Measurements from ENCODE around the gene UVSSA. TPM values are rescaled to one million over a fixed set of nuclear protein-coding genes. Genes with fewer than 3 reads are reported as not detected.
A peak's percentile ranks its signal among the peaks of the same experiment; 100 is the strongest.

The UVSSA gene
- total RNA-seq, 2 donors from 2014 or later, result 50.4 to 61.6 TPM

GRCh38 chr4:1309261-1310010 is 37.6 kb upstream of the UVSSA start:
- 19 to 20% methylated on average over 17 to 36 of the region's 36 CpGs for WGBS, 2 experiments (ENCODE audit: insufficient coverage in 1 of 2, insufficient read length in 1 of 2)
- H3K9ac ChIP-seq (ENCODE audit: extremely low read depth, low read length, poor library complexity, severe bottlenecking), result peak overlapping the region; percentile 53
- peak overlapping the region; percentile 74 for H3K27ac Mint-ChIP-seq
- no peaks in the 10 kb centered on the region for H3K27me3 Mint-ChIP-seq (ENCODE audit: insufficient read depth)
- peak overlapping the region; percentile 77 for H3K4me3 ChIP-seq (ENCODE audit: low read length)
- no peak for TF ChIP-seq CTCF (conservative IDR thresholded peaks at IDR 0.05)
- H3K9me3 Mint-ChIP-seq, result peaks cover 11% of the 10 kb centered on the region
- peaks cover 34% of the 10 kb centered on the region for H3K36me3 ChIP-seq (ENCODE audit: control insufficient read depth, insufficient read depth, low read length)
- H3K27me3 ChIP-seq (ENCODE audit: control insufficient read depth, insufficient read depth, low read length, poor library complexity, severe bottlenecking), result no peaks in the 10 kb centered on the region
- peak overlapping the region; percentile 80 for H3K27ac ChIP-seq (ENCODE audit: low read depth, low read length)
- peak overlapping the region; percentile 17 for H3K4me3 Mint-ChIP-seq
- peaks cover 15% of the 10 kb centered on the region for H3K4me1 Mint-ChIP-seq
- peaks cover 48% of the 10 kb centered on the region for H3K36me3 Mint-ChIP-seq (ENCODE audit: low read depth)
- peaks cover 5% of the 10 kb centered on the region for H3K4me1 ChIP-seq (ENCODE audit: control insufficient read depth, insufficient read depth, low read length)
- peak; percentile 98 for DNase-seq
- peaks cover 16% of the 10 kb centered on the region for H3K9me3 ChIP-seq (ENCODE audit: control insufficient read depth, low read length)

- Histone ChIP-seq H3K9me3 (ENCODE audit: control insufficient read depth, low read length) (peaks cover 16% of the 10 kb centered on the region), H3K9ac (ENCODE audit: extremely low read depth, low read length, poor library complexity, severe bottlenecking) (no peak overlapping the region), H3K4me1 (ENCODE audit: control insufficient read depth, insufficient read depth, low read length) (peaks cover 5% of the 10 kb centered on the region), H3K36me3 (ENCODE audit: control insufficient read depth, insufficient read depth, low read length) (peaks cover 37% of the 10 kb centered on the region), H3K27ac (ENCODE audit: low read depth, low read length) (peak overlapping the region; percentile 80), H3K27me3 (ENCODE audit: control insufficient read depth, insufficient read depth, low read length, poor library complexity, severe bottlenecking) (no peaks in the 10 kb centered on the region), H3K4me3 (ENCODE audit: low read length) (peak overlapping the region; percentile 77)
- Mint-ChIP-seq H3K27ac (peak overlapping the region; percentile 44), H3K27me3 (ENCODE audit: insufficient read depth) (no peaks in the 10 kb centered on the region), H3K4me3 (peak overlapping the region; percentile 17), H3K4me1 (peaks cover 15% of the 10 kb centered on the region), H3K36me3 (ENCODE audit: low read depth) (peaks cover 53% of the 10 kb centered on the region), H3K9me3 (peaks cover 12% of the 10 kb centered on the region)
- peak; percentile 38 for DNase-seq
- no peak for TF ChIP-seq CTCF (conservative IDR thresholded peaks at IDR 0.05)
- WGBS, 2 experiments (ENCODE audit: insufficient coverage in 1 of 2, insufficient read length in 1 of 2), result 90 to 93% methylated on average over 20 to 32 of the region's 32 CpGs
Observed at GRCh38 chr4:1310031-1310795, 36.8 kb upstream of the UVSSA start.

- 96% methylated on average over 35 to 49 of the region's 49 CpGs for WGBS, 2 experiments (ENCODE audit: insufficient coverage in 1 of 2, insufficient read length in 1 of 2)
- Histone ChIP-seq H3K4me3 (ENCODE audit: low read length) (no peak overlapping the region), H3K9me3 (ENCODE audit: control insufficient read depth, low read length) (peaks cover 16% of the 10 kb centered on the region), H3K27me3 (ENCODE audit: control insufficient read depth, insufficient read depth, low read length, poor library complexity, severe bottlenecking) (no peaks in the 10 kb centered on the region), H3K27ac (ENCODE audit: low read depth, low read length) (no peak overlapping the region), H3K36me3 (ENCODE audit: control insufficient read depth, insufficient read depth, low read length) (peaks cover 38% of the 10 kb centered on the region), H3K4me1 (ENCODE audit: control insufficient read depth, insufficient read depth, low read length) (peaks cover 5% of the 10 kb centered on the region), H3K9ac (ENCODE audit: extremely low read depth, low read length, poor library complexity, severe bottlenecking) (no peak overlapping the region)
- no peak for TF ChIP-seq CTCF (conservative IDR thresholded peaks at IDR 0.05)
- Mint-ChIP-seq H3K4me3 (no peak overlapping the region), H3K4me1 (peaks cover 15% of the 10 kb centered on the region), H3K9me3 (peaks cover 12% of the 10 kb centered on the region), H3K27me3 (ENCODE audit: insufficient read depth) (no peaks in the 10 kb centered on the region), H3K27ac (peak overlapping the region; percentile 70), H3K36me3 (ENCODE audit: low read depth) (peaks cover 56% of the 10 kb centered on the region)
- DNase-seq, result peak; percentile 36
Observed at GRCh38 chr4:1310796-1311631, 36.0 kb upstream of the UVSSA start.
